K562 (cell line): ENCODE data around the gene PNPO. TPM values are rescaled to one million over a fixed set of nuclear protein-coding genes. Genes with fewer than 3 reads are reported as not detected.

ENCODE experiments used
- ATAC-seq: fragments of 200-7000 bp; cut with Tn5 transposase; 3 replicates; pipeline ENCODE4 v1.9.1; 2020; ENCODE audit warnings: moderate library complexity
- BruUV-seq: library from RNA; stranded (reverse); fragments of 400-500 nt; replicated peaks from 2 replicates; lab custom pipeline; 2021; lab: Mats Ljungman, UMichigan
- CTCF ChIA-PET: fragments of 300-600 bp; formaldehyde crosslinking; extraction: SDS; loops from one replicate; lab custom pipeline; 2021; ENCODE audit warnings: low intra/inter-chr PET ratio; lab: Yijun Ruan, JAX
- POLR2A ChIA-PET: fragments of 300-600, 350-650 bp; sonication (Branson Sonifier 250); formaldehyde crosslinking; extraction: SDS; loops from one replicate; lab custom pipeline; 2021; ENCODE audit warnings: antibody characterized with exemption, inconsistent platforms; lab: Yijun Ruan, JAX
- DNase-seq, 4 experiments: peaks; one replicate each; pipeline versions ENCODE4 v3.0.0 to v3.0.0-alpha.2; 2011 to 2018; ENCODE audit warnings: low spot score in 3 of 4, mixed read lengths in 3 of 4; ENCODE audit errors: extremely low read depth in 1 of 4
- FAIRE-seq: peaks from 2 replicates; lab custom pipeline; 2011; peaks lifted over from hg19 to GRCh38; lab: Jason Lieb, UNC
- H2AFZ ChIP-seq: 2 replicates; pipeline ENCODE4 v1.6.0; 2011; ENCODE audit warnings: low read depth, low read length, control low read depth, inconsistent platforms
- H3K27ac ChIP-seq: fragments of 200-600 bp; 3 replicates; pipeline ENCODE4 v1.8.0; 2011; ENCODE audit warnings: low read depth, mild to moderate bottlenecking, control low read depth, inconsistent platforms, low read length, moderate library complexity, mixed read lengths; ENCODE audit errors: extremely low read depth
- H3K27me3 ChIP-seq, 2 experiments: fragments of 300-600 bp in 1 of 2; 2 replicates in 1 of 2; 3 replicates in 1 of 2; pipeline versions ENCODE4 v1.6.0 to v1.8.0; 2011; ENCODE audit warnings: inconsistent platforms in 2 of 2, low read length in 2 of 2, mild to moderate bottlenecking in 1 of 2, mixed read lengths in 1 of 2, moderate library complexity in 1 of 2; ENCODE audit not compliant: control insufficient read depth in 2 of 2, insufficient read depth in 2 of 2
- H3K36me3 ChIP-seq: fragments of 300-600 bp; 3 replicates; pipeline ENCODE4 v1.8.0; 2011; ENCODE audit warnings: mild to moderate bottlenecking, low read length, inconsistent platforms; ENCODE audit not compliant: control insufficient read depth, insufficient read depth
- H3K4me1 ChIP-seq, 2 experiments: fragments of 200-600 bp in 1 of 2; replicated peaks in 1 of 2; 2 replicates in 1 of 2; 3 replicates in 1 of 2; pipeline versions ENCODE4 v1.5.1 to v1.8.0; 2011; ENCODE audit warnings: inconsistent platforms in 2 of 2, low read length in 2 of 2, mild to moderate bottlenecking in 1 of 2, mixed read lengths in 1 of 2, moderate library complexity in 1 of 2; ENCODE audit not compliant: control insufficient read depth in 2 of 2, insufficient read depth in 2 of 2
- H3K4me2 ChIP-seq: 2 replicates; pipeline ENCODE4 v1.6.1; 2011; ENCODE audit warnings: low read length, control low read depth, inconsistent platforms, mixed read lengths; ENCODE audit not compliant: insufficient read depth
- H3K4me3 ChIP-seq: fragments of 200-600 bp; sonication (generic), shearing (Covaris generic); 2 replicates; pipeline ENCODE4 v1.5.1; 2016; ENCODE audit warnings: control low read depth, inconsistent platforms
- H3K79me2 ChIP-seq: fragments of 200-600 bp; 3 replicates; pipeline ENCODE4 v1.8.0; 2011; ENCODE audit warnings: low read length, inconsistent platforms; ENCODE audit not compliant: control insufficient read depth, insufficient read depth
- H3K9ac ChIP-seq, 2 experiments: 2 replicates each; pipeline versions ENCODE4 v1.6.0 to v1.6.1; 2011; ENCODE audit warnings: low read depth in 2 of 2, low read length in 2 of 2, control low read depth in 1 of 2, inconsistent platforms in 1 of 2, mild to moderate bottlenecking in 1 of 2, mixed read lengths in 1 of 2; ENCODE audit not compliant: insufficient read depth in 1 of 2
- H3K9me1 ChIP-seq: one replicate; pipeline ENCODE4 v1.6.0; 2011; ENCODE audit warnings: inconsistent platforms, mild to moderate bottlenecking, low read length, moderate library complexity; ENCODE audit not compliant: control insufficient read depth, insufficient read depth
- H3K9me3 ChIP-seq: replicated peaks from 2 replicates; pipeline ENCODE4 v1.5.1; 2011; ENCODE audit warnings: low read depth, low read length, inconsistent platforms; ENCODE audit not compliant: control insufficient read depth, insufficient read depth
- H4K20me1 ChIP-seq: replicated peaks from 2 replicates; pipeline ENCODE4 v1.6.1; 2011; ENCODE audit warnings: low read length, inconsistent platforms, mixed read lengths; ENCODE audit not compliant: control insufficient read depth, insufficient read depth
- CBX2 ChIP-seq: fragments of 200-600 bp; sonication (generic); IDR thresholded peaks from one replicate; pipeline ENCODE4 v1.6.1; 2012; ENCODE audit warnings: mild to moderate bottlenecking, low read length, inconsistent platforms; ENCODE audit not compliant: insufficient read depth, poor library complexity, severe bottlenecking
- KLF10 ChIP-seq: fragments of 250-450 bp; sonication (Bioruptor Pico); IDR thresholded peaks from 2 replicates; pipeline ENCODE4 v1.6.1; 2021; ENCODE audit warnings: matching md5 sums
- WGBS: fragments of 100-300 bp; shearing (Covaris generic); methylation state at CpG from one replicate; pipeline ENCODE4 v1.1.6; 2016; ENCODE audit warnings: low coverage, mixed read lengths; ENCODE audit not compliant: insufficient coverage; ENCODE audit errors: missing lambda C conversion rate; 5-methylcytosine and 5-hydroxymethylcytosine counted together
- in situ Hi-C: fragments of 300-500 bp; cut with MboI; formaldehyde crosslinking; loops from 4 replicates; pipeline ENCODE4 v1.15.0; 2018; ENCODE audit warnings: inconsistent platforms, mixed read lengths
- intact Hi-C: fragments of 100-400 bp; cut with micrococcal nuclease; formaldehyde crosslinking; loops from 2 replicates; pipeline ENCODE4 v1.14.2; 2022
- polyA plus RNA-seq, 8 experiments: library from polyadenylated mRNA; depleted of rRNA in 4 of 8; stranded (reverse) in 5 of 8; unstranded in 3 of 8; fragments of >200 nt; fragmentation: Nextera tagmentation in 2 of 8; fragmentation: Illumina TruSeq in 1 of 8; extraction: Ambion mirVana in 2 of 8; extraction: Trizol in 1 of 8; gene quantifications; 2 replicates each; pipeline versions ENCODE4 v1.2.1 to v1.2.3, GENCODE V29; 2011 to 2014; ENCODE audit warnings: inconsistent platforms in 1 of 8, missing spikeins in 1 of 8
- total RNA-seq, 7 experiments: library from RNA; depleted of rRNA in 6 of 7; stranded (reverse); fragments of >200 nt in 6 of 7; fragmentation: Illumina TruSeq in 2 of 7; extraction: Trizol in 2 of 7; gene quantifications; 2 replicates each; pipeline versions ENCODE4 v1.2.1 to v1.2.3, GENCODE V29; 2011 to 2021; ENCODE audit warnings: low replicate concordance in 1 of 7
- TF ChIP-seq, protein P1 (sequence below): fragments of 250-450 bp; sonication (Bioruptor Pico); IDR thresholded peaks from 2 replicates; pipeline ENCODE4 v1.8.0; 2021; ENCODE audit warnings: mild to moderate bottlenecking, moderate library complexity
- TF ChIP-seq, protein P2 (sequence below): sonication (generic); formaldehyde crosslinking; IDR thresholded peaks from 2 replicates; pipeline ENCODE4 v1.8.1; 2023; ENCODE audit warnings: missing genetic modification reagents, mild to moderate bottlenecking, borderline replicate concordance

The PNPO gene
- total and polyA plus RNA-seq, 9 of the 15 experiments (the other 6 are each of a cell fraction or from before 2014, with no cell fraction given) = 16.6 to 39.0 (median 27.4) TPM

DNA sequence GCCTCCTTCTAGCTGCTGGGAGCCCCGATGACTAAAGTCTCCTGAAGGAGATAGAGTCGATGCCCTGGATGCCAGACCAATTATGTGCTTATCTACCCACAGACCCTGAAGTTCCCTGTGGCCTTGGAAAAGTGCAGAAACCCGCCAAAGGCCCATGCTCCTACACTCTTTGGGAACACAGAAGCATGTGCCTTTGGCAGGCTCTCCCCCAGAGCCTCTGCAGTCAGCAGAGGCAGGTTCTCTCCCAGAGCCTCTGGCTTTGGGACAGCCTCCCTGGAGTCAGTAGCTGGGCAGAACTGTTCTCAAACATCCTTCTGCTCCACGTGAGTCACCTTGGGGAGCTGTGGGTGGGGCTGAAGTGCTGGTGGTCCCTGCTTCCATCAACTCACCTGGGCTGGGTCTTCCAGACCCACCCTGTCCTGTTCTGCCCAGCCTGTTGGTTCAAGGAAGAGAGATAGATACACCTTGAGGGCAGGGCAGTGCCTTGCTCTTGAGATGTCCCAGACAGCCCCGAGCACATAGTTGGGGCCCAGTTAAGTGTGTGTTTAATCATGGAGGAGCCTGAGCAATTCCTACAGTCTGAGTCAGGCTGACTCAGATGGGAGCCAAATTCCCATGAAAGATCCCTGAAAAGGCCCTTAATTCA is 26.4 kb downstream of the PNPO start:
- Histone ChIP-seq H3K4me2 (no peak overlapping the region), H2AFZ (peak overlapping the region; percentile 5; the same call in 1 of the 2 replicates)
- no peak for DNase-seq
- TF ChIP-seq, protein P1, sequence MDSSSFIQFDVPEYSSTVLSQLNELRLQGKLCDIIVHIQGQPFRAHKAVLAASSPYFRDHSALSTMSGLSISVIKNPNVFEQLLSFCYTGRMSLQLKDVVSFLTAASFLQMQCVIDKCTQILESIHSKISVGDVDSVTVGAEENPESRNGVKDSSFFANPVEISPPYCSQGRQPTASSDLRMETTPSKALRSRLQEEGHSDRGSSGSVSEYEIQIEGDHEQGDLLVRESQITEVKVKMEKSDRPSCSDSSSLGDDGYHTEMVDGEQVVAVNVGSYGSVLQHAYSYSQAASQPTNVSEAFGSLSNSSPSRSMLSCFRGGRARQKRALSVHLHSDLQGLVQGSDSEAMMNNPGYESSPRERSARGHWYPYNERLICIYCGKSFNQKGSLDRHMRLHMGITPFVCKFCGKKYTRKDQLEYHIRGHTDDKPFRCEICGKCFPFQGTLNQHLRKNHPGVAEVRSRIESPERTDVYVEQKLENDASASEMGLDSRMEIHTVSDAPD (CRISPR knock-in tag) = no peak
- TF ChIP-seq, protein P2, sequence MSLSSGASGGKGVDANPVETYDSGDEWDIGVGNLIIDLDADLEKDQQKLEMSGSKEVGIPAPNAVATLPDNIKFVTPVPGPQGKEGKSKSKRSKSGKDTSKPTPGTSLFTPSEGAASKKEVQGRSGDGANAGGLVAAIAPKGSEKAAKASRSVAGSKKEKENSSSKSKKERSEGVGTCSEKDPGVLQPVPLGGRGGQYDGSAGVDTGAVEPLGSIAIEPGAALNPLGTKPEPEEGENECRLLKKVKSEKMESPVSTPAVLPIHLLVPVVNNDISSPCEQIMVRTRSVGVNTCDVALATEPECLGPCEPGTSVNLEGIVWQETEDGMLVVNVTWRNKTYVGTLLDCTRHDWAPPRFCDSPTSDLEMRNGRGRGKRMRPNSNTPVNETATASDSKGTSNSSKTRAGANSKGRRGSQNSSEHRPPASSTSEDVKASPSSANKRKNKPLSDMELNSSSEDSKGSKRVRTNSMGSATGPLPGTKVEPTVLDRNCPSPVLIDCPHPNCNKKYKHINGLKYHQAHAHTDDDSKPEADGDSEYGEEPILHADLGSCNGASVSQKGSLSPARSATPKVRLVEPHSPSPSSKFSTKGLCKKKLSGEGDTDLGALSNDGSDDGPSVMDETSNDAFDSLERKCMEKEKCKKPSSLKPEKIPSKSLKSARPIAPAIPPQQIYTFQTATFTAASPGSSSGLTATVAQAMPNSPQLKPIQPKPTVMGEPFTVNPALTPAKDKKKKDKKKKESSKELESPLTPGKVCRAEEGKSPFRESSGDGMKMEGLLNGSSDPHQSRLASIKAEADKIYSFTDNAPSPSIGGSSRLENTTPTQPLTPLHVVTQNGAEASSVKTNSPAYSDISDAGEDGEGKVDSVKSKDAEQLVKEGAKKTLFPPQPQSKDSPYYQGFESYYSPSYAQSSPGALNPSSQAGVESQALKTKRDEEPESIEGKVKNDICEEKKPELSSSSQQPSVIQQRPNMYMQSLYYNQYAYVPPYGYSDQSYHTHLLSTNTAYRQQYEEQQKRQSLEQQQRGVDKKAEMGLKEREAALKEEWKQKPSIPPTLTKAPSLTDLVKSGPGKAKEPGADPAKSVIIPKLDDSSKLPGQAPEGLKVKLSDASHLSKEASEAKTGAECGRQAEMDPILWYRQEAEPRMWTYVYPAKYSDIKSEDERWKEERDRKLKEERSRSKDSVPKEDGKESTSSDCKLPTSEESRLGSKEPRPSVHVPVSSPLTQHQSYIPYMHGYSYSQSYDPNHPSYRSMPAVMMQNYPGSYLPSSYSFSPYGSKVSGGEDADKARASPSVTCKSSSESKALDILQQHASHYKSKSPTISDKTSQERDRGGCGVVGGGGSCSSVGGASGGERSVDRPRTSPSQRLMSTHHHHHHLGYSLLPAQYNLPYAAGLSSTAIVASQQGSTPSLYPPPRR (CRISPR knock-in tag) = no peak
- no peak for TF ChIP-seq KLF10 (CRISPR knock-in tag)
- TF ChIP-seq CBX2 = no peak

More for the DNA sequence above, 26.4 kb downstream of the PNPO start:
- Histone ChIP-seq H3K27ac (no peak overlapping the region), H3K9me3 (no peaks in the 10 kb centered on the region), H3K9me1 (no peaks in the 10 kb centered on the region), H3K4me1 (peaks cover 20 to 31% of the 10 kb centered on the region in 2 experiments; a peak in 4 of 5 replicates), H3K4me3 (no peak overlapping the region), H3K36me3 (peaks cover 7% of the 10 kb centered on the region), H3K79me2 (peaks cover 18% of the 10 kb centered on the region), H4K20me1 (no peaks in the 10 kb centered on the region), H3K9ac (peak overlapping the region in 1 of 2 experiments; percentile 41; a peak in 1 of 4 replicates), H3K27me3 (no peaks in the 10 kb centered on the region)
- WGBS = 26% methylated on average over 5 of the region's 5 CpGs
- POLR2A ChIA-PET = interaction anchor here (0.7 to 2.1 kb wide), 5 partner anchors 10 to 704 kb away, joined by 3 to 8 read pairs (median 3); partner anchors contain the start of gene PRR15L
- in situ Hi-C loops = no loop called here
- FAIRE-seq = no peak
- ATAC-seq = no peak
- CTCF ChIA-PET = interaction anchor here (0.5 kb wide), 1 partner anchor 73 kb away, joined by 3 read pairs; no protein-coding TSS in a partner anchor
- intact Hi-C loops = no loop called here
- no TSS peak for BruUV-seq
